ENCODE data around the gene SHTN1.

DNA sequence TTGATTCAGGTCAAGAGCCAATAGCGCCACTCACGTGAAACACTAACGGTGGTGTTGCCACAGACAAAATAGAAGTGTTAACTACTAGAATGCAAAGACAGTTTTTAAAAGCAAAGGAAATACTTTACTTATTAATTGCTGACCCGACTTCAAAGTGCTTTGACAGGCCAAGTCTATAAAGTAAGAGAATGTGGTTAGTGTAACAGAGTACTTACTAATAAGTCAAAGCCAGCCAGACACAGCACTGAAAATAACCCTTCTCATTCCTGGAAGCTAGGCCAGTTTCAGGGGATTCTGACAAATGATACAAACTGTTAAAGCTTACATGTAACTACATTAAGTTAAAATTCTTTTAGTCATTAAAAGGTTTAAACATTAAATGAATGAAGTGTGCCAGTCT lies 105.4 kb downstream of the SHTN1 start:
- TF ChIP-seq, protein P1, sequence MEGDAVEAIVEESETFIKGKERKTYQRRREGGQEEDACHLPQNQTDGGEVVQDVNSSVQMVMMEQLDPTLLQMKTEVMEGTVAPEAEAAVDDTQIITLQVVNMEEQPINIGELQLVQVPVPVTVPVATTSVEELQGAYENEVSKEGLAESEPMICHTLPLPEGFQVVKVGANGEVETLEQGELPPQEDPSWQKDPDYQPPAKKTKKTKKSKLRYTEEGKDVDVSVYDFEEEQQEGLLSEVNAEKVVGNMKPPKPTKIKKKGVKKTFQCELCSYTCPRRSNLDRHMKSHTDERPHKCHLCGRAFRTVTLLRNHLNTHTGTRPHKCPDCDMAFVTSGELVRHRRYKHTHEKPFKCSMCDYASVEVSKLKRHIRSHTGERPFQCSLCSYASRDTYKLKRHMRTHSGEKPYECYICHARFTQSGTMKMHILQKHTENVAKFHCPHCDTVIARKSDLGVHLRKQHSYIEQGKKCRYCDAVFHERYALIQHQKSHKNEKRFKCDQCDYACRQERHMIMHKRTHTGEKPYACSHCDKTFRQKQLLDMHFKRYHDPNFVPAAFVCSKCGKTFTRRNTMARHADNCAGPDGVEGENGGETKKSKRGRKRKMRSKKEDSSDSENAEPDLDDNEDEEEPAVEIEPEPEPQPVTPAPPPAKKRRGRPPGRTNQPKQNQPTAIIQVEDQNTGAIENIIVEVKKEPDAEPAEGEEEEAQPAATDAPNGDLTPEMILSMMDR (IDR thresholded peaks at IDR 0.05), result no peak
- no peak for TF ChIP-seq POLR2A (IDR thresholded peaks at IDR 0.05)

Data from right lobe of liver (tissue), 4 donors.